GM21529 (cell line): ENCODE results near the gene ARHGEF1.
"Not testable (repeated sequence)": the region's sequence is repeated elsewhere in the genome, so short reads cannot be mapped to it uniquely, and the experiment has no call there.

Experiments
- ATAC-seq: cut with Tn5 transposase; IDR thresholded peaks from one replicate; pipeline ENCODE4 v1.9.1; 2021; ENCODE audit not compliant: unreplicated experiment

Gene ARHGEF1

DNA sequence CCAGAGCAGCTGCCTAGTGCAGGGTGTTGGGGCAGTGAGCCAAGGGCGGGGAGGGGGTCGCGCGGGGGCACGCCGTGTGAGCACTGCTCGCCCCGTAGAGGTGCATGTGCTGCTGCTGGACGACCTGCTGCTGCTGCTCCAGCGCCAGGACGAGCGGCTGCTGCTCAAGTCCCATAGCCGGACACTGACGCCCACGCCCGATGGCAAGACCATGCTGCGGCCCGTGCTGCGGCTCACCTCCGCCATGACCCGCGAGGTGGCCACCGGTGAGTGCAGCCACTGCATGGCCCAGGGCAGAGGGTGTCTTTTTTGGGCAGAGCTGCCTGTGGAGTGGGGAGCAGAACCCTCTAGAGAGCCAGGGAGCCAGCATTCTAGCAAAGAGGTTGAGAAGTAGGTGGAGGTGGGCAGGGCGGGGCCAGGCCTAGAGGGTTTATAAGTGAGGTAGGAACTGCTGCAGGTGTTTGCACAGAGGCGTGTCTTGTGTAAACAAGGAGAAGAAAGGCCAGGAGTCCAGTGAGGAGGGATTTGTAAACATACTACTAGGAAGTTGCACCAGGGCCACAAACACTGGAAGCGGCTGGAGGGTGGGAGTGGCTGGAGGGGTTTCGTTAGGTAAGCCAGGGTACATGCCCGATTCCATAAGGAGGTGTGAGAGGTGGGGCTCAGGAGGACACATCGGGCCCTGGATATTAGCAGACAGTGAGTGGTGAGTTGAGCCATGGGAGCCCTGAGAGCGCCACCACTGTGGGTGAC is 21.3 kb downstream of the ARHGEF1 start:
- ATAC-seq, result no peak

DNA sequence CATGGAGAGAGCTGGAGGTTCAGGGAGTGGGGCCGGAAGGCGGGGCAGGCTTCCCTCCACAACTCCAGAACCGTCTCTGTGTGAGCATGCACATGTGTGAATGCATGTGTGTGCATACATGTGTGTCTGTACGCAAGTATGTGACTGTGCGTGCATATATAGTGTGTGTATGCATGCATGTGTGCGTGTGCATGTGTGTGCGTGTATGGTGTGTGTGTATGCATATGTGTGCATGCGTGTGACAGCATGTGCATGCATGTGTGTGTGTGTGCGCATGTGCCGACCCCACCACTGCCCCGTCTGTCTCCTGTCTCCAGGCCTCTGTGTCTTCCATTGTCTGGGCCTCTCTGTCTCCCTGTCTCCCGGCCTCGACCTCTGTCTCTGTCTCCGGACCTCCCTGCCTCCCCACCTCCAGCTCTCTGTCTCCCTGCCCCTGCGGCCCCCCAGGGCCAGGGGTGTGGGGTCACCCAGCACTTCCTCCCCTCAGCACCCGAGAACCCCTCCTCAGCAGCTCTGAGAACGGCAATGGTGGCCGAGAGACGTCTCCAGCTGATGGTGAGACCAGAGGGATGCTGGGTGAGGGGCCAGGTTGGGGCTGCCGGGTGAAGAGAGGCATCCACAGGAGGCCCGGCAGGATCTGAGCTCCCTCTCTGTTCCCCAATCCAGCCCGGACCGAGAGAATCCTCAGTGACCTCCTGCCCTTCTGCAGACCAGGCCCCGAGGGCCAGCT is 22.5 kb downstream of the ARHGEF1 start:
- no peak for ATAC-seq

DNA sequence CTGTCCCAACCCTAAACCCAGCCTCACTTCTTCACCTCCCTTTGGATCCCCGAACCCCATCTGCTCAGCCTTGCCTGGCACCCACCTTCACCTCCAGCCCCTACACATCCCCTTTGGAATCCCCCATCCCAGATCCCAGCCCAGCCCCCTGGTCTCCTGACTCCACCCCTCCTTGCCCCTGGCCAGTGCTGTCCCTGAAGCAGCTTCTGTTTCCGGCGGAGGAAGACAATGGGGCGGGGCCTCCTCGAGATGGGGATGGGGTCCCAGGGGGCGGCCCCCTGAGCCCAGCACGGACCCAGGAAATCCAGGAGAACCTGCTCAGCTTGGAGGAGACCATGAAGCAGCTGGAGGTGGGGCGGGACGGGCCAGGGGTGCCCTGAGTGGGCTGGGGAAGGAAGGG is 23.3 kb downstream of the ARHGEF1 start:
- ATAC-seq, result no peak

DNA sequence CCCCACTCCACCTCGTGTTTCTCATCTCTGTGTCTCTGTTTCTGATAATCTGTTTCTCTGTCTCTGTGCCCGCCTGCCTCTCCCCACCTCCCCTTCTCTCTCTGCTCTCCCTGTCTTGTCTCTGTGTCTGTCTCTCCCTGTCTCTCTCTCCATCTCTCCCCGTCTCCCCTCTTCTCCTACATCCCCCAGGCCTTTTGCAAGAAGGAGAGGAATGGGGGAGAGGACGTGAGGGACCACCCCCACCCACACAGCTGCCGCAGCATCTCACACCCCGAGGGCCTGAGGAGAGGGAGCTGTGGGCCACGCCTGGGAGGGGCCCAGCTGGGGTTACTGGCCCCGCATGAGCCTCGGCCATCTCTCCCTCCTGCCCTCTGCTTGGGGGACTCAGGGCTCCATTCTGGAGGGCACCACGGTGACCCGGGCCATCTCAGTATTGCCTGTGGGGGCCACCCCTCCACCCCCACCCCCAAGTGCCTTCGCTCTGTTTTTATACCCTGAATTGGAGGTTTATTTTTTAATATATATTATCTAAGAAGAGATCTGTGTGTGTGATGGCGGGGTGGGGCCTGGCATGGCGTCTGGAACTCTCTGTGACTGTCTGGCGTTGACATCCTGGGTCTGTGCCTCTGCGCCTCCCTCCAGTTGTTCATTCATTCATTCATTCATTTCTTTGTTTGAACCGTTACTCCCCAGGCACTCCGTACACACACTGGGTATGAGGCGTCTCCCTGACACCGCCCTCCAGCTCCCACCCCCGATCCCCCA is 24.1 kb downstream of the ARHGEF1 start:
- no peak for ATAC-seq

DNA sequence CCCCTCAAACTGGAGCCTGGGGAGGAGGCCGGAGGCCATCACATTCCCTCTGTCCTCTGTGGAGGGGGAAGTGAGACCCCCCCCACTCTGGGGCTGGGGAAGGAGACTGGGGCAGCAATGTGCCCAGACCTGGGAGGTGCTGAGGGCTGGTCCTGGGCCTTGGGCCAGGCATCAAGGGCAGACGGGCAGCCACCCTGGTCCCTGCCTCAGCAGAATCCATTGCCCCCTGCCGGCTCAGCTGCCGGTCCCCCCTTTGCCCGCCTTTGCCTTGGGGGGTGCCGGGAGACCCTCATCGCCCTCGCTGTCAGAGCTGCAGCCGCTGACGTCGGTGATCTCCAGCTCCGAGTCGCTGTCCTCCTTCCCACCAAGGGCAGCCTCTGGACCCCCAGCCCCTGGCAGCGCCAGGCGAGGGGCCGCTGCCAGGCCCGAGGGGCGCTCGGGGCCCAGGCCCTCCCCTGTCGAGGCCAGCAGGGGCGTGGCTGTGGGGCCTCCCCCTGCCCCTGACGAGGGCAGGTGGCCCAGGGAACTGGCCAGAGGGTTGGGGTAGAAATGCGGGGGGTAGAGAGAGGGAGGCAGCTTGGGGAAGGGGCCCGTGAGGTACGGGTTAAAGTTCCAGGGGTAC is 25.1 kb downstream of the ARHGEF1 start:
- ATAC-seq, result no peak

DNA sequence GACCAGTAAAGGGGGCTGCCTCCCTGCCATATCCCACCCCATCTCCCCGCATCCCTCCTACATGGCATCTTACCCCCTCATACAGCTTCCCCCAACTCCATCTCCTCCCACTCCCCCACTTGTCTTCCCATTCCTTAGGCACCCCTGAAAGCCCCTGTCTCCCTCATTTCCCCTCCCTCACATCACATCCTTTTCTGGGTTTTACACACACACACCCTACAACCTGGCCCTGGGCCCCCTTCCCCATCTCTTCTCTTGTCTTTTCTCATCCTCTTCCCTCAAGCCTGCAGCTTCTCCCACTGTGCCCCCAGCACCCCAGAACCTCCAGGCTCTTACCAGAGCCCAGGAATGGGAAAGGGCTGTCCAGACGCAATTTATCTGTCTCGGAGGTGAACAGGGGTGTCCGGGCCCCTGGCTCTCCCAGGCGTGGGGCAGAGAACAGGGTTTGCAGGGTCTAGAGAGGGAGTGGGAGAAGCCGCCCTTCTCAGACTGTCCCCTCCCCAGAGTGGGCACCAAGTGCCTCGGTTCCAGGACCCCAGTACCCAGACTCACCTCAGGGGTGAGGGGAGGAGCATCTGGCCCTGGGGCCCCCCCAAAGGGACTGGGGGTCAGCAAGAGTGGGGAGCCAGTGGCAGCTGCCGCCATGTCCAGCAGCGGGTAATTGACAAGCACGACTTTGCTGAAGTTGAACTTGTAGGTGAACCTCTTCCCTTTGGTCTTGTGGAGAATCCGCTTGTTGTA is 25.9 kb downstream of the ARHGEF1 start:
- ATAC-seq, result no peak

DNA sequence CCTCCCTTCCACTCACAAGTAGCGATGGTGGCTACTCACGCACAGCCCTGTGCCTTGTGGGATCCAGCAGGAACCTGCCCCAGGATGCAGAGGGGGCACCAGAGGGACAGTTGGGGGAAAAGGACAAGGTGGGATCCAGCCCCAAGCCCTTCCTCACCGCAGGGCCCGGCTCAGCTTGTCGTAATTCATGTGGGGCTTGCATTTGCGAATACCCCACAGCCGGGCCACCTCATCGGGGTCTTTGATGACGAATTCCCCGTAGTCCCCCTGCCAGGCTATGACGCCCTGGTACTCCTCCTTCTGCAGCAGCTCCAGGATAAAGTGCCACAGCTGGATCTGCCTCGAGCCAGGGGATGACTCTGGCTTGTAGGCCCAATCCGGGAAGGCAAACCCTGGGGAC is 26.7 kb downstream of the ARHGEF1 start:
- ATAC-seq, result no peak

DNA sequence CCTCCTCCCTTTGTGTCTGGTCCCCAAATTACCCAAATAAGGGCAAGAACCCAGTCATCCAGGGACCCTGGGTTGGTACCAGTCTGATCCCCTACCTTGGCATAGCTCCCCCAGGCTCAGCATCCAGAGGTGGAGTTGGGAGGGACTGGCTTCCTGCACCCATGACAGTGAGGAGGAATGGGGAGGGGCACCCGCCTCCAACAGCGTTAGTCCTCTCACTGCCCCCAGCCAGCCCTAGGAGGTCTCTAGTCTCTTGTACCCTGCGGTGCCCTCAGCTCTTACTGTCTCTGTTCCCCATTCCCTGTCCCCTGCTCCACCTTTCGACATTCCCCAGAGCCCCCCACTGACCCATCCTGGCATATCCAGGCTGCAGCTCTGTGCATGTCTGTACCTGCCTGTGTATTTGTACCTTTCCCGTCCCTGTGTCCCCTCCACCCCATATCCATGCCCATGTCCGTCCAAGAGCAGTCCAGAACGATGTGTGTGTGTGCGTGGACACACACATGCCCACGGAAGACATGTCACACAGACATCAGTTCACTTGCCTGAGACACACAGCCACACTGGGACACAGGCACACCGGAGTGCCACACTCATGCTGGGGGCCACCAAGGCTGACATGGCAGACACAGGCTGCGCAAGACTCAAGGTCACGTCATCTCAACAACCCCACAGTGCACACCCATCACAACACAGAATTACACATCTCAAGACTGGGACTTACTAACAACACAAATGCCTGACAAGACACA is 27.4 kb downstream of the ARHGEF1 start:
- ATAC-seq, result no peak

DNA sequence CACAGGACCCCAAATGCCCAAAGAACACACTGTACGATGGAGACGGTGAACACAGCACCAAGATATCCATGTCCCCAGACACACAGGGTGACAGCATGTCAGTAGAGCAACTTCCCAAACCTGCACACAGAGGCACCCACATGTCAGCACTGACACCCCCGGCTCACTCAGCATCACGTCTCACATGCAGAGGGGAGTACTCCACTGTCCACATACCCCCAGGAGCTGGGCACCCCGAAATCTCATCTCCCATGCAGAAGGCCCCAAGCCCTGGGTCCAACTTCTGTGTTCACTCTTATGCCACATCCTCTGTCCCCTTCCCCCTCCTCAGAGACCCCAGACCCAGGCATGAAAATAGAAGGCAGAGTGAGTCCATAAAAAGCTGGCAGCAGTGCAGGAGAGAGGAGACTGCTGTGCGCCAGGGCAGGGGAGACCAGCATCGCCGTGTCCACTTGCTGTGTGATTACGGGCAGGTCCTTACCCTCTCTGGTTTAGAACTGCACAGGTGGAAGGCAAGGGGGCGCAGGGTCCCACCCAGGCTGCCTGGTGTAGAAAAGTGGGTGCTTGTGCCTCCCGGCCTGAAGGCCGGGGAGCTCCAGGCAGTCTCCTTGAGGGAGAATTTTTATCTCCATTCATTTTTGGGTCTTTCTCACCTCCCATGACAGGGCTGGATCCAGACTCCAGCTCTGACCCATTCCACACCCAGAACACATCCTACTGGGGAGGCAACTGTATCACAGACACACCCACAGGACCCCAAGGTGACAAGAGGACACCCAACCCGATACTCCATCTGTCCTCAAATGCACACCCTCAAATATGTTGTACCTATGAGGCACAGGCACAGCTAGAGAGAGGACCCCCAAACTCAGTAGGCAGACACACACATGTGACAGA is 28.3 kb downstream of the ARHGEF1 start:
- ATAC-seq, result no peak

DNA sequence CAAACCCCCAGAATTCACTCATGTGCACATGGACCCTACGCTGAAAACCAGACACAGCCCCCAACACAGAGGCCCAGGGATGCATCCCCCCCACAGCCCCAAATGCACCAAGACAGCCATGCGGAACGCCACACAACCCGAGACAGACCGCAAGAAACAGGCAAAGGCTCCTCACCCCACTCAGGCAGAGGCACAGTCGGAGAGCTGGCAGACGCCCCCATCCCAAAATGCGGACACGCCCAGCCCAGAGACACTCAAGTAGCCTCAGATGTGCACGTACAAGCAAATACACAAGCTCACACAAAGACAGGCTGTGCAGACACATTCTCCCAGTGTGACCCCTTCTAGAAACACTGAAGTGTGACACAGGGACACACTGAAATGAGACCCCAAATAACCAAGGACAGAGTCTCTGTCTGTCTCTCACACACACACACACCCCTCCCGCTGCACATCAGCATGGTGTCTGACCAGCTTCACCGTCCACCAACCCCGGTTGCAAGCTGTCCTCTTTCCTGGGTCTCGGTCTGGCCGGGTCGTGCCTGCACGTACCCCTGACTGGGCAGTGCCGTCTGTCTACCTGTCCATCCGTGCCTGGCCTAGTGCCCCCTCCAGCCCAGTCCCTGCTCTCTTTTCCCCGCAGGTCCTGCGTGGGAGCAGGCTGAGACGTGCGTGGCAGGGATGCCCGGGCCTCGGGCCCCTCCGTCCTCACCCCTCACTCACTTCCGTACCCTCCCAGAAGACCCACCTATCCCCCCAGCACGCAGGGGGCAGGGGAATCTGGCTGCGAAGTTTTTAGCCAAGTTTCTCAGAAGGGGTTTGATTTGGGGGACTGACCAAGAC is 29.1 kb downstream of the ARHGEF1 start:
- ATAC-seq, result no peak

DNA sequence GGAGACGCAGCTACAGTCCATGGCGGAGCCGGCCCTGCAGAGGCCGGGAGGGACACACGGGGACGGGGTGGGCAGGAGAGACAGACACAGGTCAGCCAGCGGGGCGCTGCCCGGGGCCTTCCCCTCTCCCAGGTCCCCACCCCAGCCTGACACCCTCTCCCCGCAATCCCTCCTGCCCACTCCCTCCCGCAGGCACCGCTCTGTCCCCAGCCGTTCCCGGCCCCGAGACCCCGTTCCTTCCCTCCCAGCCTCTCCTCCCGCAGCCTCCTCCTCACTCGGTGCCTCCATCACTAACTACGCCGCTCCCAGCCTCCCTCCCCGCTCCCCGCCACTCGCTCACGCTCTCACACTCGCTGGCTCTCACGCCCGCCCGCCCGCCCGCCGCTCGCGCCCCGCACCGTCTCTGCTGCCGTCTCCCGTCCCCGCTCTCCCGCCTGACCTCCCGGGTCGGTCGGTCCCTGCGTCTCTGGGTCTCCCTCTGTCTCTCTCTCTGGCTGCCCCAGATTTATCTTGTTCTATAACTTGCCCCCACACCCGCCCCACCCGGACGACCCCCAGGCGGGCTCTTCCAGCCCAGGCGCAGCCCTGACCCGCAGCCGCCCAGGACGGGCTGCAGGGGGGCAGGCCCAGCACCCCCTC is 30.0 kb downstream of the ARHGEF1 start:
- ATAC-seq, result no peak

DNA sequence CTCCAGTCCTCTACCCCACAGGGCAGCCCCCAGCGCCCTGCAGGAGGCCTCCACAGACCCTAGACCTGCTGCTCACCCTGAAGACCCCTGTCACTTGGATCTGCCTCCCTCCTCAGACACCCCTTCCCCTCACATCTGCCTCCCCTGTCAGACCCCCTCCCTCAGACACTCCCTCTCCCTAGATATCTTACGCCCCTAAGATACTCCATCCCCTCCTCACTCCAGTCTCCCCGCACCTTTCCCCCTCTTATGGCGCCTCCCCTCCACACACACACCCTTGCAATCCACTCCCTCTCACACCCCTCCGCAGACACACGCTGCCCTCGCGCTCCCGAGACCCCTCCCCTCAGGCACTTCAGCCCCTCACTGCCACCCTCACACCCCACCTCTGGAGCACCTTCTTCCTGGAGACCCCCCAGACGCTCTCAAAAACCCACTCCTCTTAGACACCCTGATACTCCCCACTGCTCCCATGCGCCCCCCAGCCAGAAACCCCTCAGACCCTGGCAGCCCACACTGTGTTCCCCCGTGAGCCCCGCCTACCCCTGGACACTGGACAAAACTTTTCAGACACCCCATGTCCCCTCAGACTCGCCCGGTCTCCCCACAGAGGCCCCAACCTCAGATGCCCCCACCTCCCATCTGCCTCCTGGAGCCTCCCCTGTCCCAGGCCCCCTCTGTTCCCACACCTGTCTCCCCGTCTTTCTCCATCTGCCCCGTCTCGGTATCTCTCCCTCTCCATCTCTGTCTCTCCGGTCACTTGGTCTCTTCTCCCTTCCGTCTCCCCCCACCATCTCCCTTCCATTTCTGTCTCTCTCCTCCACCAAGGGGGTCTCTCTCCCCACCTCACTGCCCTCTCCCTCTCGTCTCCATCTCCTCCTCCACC is 30.8 kb downstream of the ARHGEF1 start:
- no peak for ATAC-seq

DNA sequence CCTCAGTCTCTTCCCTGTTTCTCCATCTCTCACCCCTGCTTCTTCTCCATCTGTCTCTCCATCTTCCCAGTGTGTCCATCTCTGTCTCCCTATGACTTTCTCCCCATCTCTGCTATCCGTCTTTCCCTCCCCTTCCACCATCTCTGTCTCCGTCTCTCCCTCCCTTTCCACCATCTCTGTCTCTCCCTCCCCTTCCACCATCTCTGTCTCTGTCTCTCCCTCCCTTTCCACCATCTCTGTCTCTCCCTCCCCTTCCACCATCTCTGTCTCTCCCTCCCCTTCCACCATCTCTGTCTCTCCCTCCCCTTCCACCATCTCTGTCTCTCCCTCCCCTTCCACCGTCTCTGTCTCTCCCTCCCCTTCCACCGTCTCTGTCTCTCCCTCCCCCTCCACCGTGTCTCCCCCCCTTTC is 31.4 kb downstream of the ARHGEF1 start:
- ATAC-seq, result not testable (repeated sequence)

DNA sequence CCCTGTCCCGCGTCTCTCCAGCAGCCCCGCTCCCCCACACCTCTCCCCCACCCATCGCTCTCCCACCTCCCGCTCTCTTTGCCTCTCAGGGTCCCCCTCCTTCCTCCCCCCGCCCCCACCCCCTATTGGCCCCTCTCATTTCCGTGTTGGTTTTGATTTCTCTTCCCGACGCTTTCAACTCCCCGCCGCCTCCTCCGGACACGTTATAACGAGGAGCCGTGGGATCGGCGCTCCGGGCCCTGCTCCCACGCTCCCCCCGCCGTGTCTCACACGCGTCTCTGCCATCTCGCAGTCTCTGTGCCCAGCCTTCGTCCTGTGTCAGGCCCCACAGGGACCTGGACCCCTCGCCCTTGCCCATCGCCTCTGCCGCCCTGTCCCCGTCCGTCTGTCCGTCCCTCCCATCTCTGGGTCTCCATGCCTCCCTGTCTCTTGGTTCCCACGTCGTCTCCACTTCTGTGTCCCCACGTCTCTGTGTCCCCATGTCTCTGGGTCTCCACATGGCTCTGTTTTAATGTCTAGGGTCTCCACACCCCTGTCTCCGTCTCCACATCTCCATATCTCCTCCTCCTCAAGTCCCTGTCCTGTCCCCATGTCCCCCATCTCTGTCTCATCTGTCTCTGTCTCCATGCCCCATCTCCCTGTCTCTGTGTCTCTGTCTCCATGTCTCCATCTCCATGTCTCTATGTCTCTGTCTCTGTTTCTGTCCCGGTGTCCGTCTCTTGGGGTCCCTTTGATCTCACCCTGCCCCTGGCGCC is 32.2 kb downstream of the ARHGEF1 start:
- no peak for ATAC-seq

DNA sequence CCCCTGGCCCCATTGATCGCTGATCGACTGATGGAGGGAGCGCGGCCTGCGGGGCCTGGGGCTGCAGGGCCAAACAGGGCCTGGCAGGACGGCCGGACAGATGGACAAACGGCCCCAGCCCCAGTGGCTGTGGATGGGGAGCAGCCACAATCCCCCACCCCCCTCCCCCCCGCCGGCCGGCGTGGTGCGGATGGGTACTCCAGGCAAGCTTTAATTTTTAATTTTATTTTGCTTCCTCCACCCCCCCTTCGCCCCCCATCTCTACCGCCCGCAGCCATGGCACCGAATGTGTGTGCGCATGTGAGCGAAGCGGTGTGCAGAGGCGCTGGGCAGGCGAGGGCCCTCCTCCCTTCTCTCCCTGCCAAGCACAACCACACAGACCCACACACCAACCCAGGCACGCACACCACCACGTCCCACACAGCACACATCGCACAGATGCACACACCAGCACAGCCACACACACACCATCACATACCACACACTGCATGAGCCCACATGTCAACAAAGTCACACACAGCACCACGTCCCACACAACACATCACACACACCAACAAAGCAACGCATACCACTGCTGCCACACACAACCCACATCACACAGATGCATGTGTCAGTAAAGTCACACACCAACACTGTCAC is 32.9 kb downstream of the ARHGEF1 start:
- no peak for ATAC-seq
